ENCODE results near the gene NGFR.

DNA sequence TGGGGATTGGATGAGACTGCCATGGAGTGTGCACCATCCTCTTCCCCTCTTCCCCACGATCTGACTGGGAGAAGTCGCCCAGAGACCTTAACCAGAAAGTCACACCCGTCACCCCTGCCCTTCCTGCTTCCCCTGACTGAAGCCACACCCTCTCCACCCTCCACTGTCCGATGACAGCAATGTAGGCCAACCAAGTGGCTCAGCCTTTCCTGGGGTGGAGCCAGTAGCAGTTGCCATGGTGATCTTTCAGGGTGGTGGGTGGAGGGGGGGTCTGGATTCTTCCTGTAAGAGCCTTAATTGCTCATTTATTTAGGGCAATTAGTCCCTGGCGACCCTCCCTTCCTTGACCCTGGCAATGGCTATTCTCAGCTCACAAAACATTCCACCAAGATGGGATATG lies 42.9 kb upstream of the NGFR start:
- TF ChIP-seq, protein P1, sequence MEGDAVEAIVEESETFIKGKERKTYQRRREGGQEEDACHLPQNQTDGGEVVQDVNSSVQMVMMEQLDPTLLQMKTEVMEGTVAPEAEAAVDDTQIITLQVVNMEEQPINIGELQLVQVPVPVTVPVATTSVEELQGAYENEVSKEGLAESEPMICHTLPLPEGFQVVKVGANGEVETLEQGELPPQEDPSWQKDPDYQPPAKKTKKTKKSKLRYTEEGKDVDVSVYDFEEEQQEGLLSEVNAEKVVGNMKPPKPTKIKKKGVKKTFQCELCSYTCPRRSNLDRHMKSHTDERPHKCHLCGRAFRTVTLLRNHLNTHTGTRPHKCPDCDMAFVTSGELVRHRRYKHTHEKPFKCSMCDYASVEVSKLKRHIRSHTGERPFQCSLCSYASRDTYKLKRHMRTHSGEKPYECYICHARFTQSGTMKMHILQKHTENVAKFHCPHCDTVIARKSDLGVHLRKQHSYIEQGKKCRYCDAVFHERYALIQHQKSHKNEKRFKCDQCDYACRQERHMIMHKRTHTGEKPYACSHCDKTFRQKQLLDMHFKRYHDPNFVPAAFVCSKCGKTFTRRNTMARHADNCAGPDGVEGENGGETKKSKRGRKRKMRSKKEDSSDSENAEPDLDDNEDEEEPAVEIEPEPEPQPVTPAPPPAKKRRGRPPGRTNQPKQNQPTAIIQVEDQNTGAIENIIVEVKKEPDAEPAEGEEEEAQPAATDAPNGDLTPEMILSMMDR (conservative IDR thresholded peaks at IDR 0.05; ENCODE audit: low read depth, low read length): no peak
- TF ChIP-seq EZH2 (IDR thresholded peaks at IDR 0.05; ENCODE audit: low read length, unreplicated experiment) (no peak), EZH2phosphoT487 (IDR thresholded peaks at IDR 0.05; ENCODE audit: borderline replicate concordance, low read length) (no peak)
